ENCODE results near the gene PTGFR.

The PTGFR gene

DNA sequence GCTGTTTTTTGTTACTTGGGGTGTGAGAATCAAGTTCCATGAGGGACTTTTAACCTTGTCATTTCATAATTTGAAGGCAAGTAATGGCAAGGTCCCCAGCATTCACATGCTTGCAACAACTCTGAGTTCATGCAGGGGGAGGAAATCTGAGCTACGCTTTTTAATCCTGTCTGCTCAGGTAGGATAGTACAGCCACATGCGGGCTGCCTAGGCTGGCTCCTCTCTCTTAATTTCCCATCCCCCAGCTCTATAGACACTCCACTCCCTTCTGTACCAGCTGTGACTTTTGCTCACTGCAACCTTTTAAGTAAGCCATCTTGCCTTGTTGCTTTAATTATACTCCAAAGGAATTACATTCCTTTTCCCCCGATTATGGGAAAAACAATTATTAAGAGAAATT lies 30.1 kb downstream of the PTGFR start:
- DNase-seq (ENCODE audit: low read depth): no peak

DNA sequence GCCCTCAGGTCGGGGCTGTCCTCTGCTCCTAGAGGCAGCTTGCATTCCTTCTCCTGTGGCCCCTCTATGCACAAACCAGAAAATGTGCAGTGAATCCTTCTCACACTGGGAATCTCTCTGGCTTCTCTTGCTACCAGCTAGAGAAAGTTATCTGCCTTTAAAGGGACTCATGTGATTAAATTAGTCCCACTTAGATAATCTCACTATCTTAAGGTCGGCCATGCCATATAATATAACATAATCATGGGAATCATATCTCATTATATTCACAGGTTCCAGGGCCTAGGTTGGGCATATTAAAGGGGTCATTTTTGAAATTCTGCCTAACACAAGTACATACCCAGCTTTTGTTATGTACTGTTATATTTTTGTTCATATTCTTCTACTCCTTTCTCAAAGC lies 31.4 kb downstream of the PTGFR start:
- no peak for DNase-seq (ENCODE audit: low read depth)

DNA sequence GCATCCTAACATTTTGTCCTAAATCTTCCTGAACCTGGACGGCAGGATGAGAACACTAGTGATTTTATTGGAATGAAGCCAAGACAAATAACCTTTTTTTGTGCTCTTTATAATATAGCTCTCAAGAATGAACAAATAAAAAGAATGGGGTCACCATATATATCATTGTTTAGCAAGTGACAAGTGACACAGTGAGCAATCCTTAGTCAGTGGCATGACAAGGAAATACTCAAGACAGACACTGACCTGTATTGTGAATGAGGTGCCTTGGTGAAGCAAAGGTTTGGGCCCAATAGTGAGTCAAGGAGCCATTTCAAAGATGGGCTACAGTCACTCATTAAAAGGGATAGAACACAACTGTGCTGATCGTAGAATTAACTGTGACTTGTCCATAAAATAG lies 35.7 kb downstream of the PTGFR start:
- no peak for DNase-seq (ENCODE audit: low read depth)

DNA sequence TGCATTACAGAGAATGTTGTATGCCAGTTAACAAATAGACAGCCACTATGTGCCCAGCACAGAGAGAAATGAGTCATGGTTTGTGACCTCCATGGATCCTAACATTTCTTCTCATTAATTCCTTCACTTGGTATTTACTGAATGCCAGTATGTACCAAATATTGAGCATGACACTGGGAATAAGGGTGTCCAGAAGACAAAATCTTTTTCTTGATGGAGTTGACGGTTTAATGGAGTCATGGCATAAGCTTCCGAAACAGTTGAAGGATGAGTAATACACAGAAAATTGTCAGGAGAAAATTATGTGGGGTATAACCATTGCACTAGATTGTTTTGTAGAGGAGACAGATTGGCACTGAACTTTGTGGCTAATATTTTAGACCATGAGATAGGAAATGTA lies 36.9 kb downstream of the PTGFR start:
- peak; percentile 9 for DNase-seq (ENCODE audit: low read depth)

DNA sequence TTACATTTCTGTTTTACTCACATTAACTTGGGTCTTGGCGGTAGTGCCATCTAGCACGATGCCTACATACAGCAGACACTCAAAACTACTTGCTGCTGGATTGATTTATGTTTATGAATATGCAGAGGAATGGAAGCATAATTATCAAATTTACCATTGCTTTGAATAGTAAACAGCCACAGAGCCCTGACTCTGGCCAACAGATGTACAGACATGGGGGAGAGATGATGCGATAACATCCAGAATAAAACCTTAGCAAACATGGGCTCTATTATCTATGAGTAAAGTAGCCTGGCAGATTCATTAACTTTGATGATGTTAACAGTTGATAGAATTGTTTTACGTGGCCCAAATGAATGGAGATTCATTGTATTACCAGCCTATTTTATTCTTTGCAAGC lies 42.8 kb downstream of the PTGFR start:
- DNase-seq (ENCODE audit: low read depth): no peak

DNA sequence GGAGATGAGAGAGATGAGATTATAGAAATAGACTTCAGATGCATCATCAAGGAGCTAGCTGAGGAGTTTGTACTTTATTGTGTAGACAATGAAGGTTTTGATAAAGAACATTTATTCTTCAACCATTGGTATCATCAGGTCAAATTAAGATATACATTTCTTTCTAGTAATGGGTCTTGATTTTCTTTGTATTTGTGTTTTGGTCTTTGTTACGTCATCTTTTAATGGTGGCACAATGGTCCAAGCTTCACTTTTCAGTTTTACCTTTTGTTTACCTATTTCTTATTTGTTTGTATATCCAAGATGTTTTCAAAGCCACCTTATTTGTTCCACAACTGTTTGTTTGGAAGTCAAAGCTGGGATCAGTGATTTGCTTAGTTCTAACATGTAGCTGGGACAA lies 44.5 kb downstream of the PTGFR start:
- DNase-seq (ENCODE audit: low read depth): no peak

DNA sequence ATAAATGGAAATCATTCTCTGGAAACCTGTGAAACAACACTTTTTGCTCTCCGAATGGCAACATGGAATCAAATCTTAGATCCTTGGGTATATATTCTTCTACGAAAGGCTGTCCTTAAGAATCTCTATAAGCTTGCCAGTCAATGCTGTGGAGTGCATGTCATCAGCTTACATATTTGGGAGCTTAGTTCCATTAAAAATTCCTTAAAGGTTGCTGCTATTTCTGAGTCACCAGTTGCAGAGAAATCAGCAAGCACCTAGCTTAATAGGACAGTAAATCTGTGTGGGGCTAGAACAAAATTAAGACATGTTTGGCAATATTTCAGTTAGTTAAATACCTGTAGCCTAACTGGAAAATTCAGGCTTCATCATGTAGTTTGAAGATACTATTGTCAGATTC lies 45.7 kb downstream of the PTGFR start:
- peak; percentile 10 for DNase-seq (ENCODE audit: low read depth)

DNA sequence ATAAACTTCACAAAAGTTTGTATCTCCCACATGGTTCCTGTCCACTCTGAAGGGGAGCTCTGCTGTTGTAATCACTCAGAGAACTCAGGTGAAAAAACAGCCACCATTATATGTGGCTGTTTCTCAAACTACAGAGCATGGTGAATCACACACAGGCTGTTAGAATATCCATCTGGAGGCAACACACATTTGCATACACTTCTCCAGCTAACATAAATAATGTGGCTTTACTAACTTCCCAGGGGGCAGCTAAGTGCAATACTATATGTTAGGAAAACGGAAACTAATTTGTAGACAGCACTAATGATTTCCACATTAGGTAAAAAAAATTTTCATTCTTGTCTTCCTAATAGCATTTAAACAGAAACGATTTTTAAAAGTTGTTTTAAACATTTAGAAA lies 49.3 kb downstream of the PTGFR start:
- no peak for DNase-seq (ENCODE audit: low read depth)

DNA sequence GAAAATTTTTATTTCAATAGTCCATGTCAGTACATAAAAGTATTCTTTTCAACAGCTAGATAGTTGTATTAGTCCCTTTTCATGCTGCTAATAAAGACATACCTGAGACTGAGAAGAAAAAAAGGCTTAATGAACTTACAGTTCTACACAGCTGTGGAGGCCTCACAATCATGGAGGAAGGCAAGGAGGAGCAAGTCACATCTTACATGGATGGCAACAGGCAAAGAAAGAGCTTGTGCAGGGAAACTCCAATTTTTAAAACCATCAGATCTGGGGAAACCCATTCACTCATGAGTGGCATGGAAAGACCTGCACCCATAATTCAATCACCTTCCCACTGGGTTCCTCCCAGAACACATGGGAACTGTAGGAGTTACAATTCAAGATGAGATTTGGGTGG lies 50.7 kb downstream of the PTGFR start:
- no peak for DNase-seq (ENCODE audit: low read depth)

DNA sequence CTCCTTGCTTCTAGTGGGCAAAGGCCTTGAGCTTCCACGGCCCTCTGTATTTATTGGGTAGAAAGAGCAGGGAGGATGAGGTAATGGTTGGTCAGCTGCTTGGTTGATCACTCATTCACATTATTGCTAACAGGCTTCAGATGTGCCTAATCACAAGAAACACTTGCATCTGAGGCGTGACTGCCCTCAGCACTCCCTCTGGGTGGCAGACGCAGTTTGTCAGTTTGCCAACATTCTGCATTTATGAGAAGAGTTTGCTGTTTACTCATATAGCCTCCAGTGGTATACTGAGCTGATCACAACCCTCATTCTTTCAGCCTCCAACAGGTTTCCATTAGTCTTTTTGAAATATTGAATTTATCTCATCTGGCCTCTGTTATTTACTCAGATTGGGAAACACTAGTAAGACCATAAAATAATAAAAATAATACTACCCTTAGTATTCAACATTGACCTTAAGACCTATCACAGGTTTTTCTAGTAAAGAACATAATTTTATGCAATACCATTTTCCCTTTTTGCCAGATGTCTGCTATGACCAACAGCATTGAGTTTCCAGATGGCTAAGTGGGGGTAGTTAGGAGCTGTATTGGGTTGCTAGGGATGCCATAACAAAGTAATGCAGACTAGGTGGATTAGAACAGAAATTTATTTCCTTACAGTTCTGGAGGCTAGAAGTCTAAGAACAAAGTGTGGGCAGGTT lies 53.3 kb downstream of the PTGFR start:
- DNase-seq (ENCODE audit: low read depth): no peak

DNA sequence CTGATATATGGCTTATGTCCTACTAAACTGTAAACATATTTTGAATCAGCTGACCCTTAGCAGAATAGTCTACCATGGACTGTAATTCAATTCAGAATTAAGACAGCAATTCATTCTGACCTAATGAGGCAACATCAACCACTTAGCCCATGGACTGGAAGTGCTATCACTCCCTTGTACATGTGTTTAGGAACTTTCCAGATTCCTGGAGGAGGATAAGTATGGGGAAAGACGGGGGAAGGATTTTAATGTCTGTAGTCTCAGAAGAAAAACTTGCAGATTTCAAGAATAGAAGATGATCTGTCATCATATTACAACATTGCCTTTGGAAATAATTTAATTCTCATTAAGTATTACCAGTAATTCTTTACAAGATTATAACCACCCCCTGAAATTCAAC lies 56.3 kb downstream of the PTGFR start:
- DNase-seq (ENCODE audit: low read depth): no peak

DNA sequence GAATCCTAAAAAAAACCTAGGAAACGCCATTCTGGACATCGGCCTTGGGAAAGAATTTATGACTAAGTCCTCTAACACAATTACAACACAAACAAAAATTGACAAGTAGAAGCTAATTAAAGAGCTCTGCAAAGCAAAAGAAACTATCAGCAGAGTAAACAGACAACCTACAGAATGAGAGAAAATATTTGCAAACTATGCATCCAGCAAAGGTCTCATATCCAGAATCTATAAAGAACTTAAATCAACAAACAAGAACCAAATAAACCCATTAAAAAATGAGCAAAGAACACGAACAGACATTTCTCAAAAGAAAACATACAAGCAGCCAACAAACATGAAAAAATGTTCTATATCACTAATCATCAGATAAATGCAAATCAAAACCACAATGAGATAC lies 58.6 kb downstream of the PTGFR start:
- DNase-seq (ENCODE audit: low read depth): no peak

DNA sequence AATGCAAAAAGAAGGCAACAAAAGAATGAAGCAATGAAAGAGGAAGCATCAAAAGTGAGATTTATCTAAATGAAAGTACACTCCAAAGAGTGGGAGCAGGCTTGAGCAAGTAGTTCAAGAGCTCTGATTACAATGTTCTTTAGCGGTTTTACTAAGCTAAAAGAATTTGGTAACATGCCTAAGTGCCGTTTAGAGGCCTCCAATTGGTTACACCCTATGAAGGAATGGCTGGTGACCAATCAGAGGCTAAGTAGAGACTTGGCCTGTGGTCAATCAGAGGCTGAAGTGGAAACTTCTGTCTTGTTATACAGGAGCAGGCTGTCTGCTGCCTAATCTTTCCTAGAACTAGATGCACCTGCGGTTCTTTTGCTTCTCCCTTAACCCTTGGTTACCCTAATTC lies 59.1 kb downstream of the PTGFR start:
- DNase-seq (ENCODE audit: low read depth): no peak

DNA sequence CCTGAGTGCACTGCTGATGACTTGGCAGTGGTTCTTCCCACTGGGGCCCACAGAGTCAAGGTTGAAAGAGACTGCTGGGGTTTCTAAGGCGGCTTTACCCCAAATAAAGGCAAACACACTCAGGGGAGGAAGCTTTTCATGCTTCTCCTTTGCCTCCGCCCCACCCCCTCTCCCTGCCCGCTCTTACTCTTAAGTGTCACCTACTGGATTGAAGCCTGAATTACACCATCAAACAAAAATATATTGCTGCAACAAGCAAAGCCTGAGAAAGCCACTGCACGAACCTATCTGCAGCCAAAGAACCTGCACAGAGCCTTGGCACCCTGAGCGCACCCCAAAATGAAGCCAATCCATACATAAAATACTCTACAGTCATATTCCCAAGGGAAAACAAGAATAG lies 63.1 kb downstream of the PTGFR start:
- no peak for DNase-seq (ENCODE audit: low read depth)

DNA sequence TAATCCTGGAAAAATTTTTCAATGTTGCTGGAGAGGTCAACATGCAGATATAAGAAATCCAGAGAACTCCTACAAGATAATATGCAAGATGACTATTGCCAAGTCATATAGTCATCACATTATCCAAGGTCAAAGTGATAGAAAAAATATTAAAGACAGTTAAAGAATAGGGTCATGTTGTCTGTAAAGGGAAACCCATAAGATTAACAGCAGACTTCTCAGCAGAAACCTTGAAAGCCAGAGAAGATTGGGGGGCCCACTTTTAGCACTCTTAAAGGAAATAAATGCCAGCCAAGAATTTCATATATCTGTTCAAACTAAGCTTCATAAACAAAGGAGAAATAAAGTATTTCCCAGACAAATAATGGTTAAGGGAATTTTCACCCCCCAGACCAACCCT lies 64.1 kb downstream of the PTGFR start:
- DNase-seq (ENCODE audit: low read depth): no peak

DNA sequence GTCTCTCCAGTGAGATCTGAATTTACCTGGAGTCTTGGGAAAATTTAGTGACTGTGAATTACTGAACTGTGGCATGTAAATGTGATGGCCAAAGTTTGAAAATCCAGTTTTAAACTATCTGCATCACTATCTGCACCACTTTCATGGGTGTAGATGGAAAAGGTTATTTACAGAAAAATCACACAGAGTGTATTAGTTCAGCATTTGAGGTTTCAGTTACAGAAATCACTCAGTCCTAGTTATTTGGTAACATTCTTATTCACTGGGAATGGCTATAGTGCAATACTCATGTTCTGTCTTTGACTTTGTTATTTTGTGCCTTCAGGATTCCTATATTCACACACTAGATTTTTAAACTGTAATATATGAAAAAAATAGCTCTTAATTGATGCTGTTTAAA lies 68.9 kb downstream of the PTGFR start:
- DNase-seq (ENCODE audit: low read depth): no peak

DNA sequence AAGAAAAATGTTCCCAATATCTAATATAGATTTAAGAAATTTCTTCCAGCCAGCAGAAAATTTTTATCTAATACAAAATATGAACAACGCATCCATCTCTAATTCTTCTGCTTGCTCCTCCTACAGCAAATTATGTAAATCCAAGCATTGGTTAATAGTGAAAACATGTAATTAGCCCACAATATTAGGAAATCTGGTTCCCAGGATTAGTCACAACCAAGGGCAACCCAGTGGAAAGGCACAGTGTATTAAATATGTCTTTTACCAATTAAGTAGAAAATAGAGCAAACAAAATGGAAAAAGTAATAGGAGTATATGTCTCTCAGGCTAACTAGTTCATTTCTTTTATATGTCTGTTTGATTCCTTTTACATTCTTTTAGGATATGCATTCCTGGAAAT lies 70.0 kb downstream of the PTGFR start:
- no peak for DNase-seq (ENCODE audit: low read depth)

DNA sequence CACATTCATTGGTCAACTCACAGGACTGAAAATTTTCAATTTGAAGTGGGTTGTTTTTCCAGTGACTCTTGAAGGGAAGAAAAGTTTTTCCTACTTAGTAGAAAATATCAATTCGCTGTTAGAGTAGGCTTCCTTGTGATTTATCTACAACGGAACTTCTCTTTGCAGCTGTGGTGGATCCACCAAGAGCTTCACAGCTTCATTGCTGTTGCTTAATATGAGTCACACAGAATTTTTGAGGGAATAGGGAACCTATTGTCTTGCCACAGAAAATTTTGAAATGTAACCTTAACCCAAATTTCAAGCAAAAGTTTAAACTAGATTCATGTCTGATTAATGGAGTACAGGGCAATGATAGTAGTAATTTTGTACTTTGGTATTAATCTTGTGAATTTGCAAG lies 71.1 kb downstream of the PTGFR start:
- DNase-seq (ENCODE audit: low read depth): no peak

DNA sequence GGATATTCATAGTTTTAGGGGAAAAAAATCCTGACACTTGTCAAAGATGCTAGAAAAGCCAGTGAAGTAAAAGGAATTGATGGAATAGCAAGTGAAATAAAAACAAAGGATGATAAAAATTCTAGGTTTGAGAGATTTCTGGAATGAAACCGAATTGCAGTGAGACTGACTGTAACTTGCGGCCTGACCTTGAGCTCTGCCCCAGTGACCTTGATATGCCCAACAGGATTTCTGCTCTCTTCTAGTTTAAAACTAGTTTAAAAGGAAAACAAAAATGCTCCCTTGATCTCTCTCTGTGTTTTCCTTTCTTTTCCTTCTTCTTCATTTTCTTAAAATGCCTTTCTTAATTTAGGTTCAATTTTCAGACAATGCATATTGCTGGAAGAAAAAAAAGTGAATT lies 74.6 kb downstream of the PTGFR start:
- DNase-seq (ENCODE audit: low read depth): no peak

DNA sequence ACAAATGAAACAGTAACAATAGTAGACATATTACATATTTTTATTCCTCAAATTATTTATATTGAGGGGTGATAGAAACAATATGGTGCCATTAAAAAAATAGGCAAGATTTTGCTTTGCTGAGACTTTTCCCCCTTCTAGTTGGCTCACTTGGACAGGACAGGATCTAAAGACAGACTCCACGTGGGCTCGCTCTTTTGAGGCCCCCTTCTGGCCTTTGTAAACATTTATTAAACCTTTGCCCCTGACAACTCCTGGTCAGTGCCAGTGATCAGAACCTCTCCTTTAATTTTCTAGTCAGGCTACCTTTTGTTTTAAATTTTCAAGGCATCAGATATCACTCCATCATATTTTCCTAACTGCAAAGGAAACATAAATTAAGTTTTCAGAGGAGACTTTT lies 79.8 kb downstream of the PTGFR start:
- no peak for DNase-seq (ENCODE audit: low read depth)

DNA sequence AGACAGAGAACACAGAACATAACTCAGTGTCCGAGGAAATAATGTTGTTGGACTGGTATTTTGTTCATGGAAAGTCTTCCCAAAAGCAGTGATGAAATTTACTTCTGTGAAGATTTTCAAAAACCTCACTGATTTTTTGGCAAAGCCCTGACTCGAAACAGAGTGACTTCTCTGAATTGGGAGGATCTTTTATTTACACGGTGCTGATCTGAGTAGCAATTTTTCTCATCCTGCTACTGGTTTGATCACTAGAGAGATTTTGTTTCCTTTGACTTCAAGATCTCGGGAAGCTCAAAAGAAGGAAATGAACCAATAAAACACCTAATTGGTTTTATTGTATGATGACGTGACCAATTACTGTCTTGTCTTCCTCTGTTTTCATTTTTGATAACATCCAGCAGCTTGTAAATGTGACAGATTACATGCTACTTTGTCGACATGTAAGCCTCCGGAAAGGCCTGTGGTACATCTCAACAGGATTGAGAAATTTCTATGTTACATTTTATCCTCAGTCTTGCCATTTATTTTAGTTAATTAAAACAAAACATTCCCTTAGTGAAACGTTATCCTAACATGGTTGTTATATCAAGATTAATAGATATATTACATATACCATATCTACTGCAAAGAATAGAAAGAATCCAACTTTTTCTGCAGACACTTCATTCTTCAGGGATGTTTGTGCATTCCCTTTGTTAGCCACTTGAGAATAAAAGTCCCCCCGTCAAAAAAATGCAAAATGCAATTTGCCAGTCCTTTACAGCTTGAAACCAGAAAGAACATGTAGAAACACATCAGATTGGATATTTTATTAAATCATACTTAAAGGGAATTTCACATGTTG lies 86.7 kb downstream of the PTGFR start:
- DNase-seq (ENCODE audit: low read depth): peak; percentile 45

DNA sequence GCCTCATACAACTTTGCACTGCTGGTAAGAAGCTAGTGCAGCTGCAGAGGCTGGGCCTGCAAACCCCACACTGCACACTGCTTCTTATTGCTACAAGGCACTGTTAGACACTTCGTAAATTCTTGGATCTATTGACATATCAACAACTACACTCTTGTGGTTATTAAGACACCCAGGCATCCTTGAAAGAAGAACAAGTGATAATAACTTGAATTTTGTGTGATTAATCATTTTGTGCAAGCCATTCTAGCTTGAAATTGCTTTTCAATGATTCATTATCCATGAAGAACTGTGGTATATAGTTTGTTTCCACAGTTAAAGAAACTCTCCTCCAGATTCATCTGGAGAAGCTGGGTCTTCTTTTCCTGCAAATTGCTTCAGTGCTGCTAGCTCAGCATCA lies 95.8 kb downstream of the PTGFR start:
- peak; percentile 45 for DNase-seq (ENCODE audit: low read depth)

DNA sequence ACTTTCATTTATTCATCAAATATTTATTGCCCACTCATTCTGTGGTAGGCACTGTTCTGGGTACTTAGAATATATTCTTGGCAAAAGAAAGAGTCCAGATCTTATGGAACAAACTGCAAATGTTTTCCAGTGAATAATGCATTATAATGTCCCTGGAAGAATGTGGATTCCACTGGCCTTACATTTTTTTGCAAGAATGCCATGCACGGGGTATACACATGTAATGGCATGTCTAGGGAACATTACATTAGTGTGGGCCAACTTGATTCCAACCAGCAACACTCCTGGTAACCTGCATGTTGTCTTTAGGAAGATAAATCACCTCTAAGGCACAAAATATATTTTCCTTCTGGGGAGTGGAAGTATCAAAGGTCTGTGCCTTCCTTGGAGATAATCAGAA lies 96.4 kb downstream of the PTGFR start:
- DNase-seq (ENCODE audit: low read depth): no peak

Data from GM04503 (cell line).